Panc1 (cell line): ENCODE data around the gene C17orf75. TPM values are rescaled to one million over a fixed set of nuclear protein-coding genes. Genes with fewer than 3 reads are reported as not detected.

Experiments used
- ATAC-seq: fragments of 200-7000 bp; cut with Tn5 transposase; 2 replicates; pipeline ENCODE4 v1.9.1; 2020; ENCODE audit warnings: mild to moderate bottlenecking, moderate library complexity
- BruUV-seq: library from RNA; stranded (reverse); fragments of 400-500 nt; replicated peaks from 2 replicates; lab custom pipeline; 2021; lab: Mats Ljungman, UMichigan
- CTCF ChIA-PET: fragments of 300-600 bp; sonication (Branson Sonifier 250); formaldehyde crosslinking; loops from one replicate; lab custom pipeline; 2022; ENCODE audit warnings: antibody characterized with exemption; lab: Charles Lee
- POLR2A ChIA-PET: fragments of 300-600 bp; sonication (Branson Sonifier 250); formaldehyde crosslinking; loops from one replicate; lab custom pipeline; 2022; ENCODE audit warnings: antibody characterized with exemption; lab: Charles Lee
- DNase-seq: peaks from one replicate; pipeline ENCODE4 v3.0.0-alpha.2; 2010; ENCODE audit warnings: low read depth, low spot score
- H3K27ac ChIP-seq: 2 replicates; pipeline ENCODE4 v1.5.1; 2011; ENCODE audit warnings: mild to moderate bottlenecking, low read length, inconsistent platforms
- H3K27me3 ChIP-seq: fragments of 200-500 bp; sonication (Bioruptor generic); 2 replicates; pipeline ENCODE4 v1.6.0; 2014; ENCODE audit warnings: low read length, inconsistent platforms; ENCODE audit not compliant: control insufficient read depth, insufficient read depth
- H3K36me3 ChIP-seq: fragments of 200-500 bp; sonication (Bioruptor generic); 2 replicates; pipeline ENCODE4 v1.5.1; 2014; ENCODE audit warnings: inconsistent platforms, mild to moderate bottlenecking, low read length, moderate library complexity; ENCODE audit not compliant: control insufficient read depth, insufficient read depth
- H3K4me1 ChIP-seq: 2 replicates; pipeline ENCODE4 v1.5.1; 2011; ENCODE audit warnings: inconsistent platforms, mild to moderate bottlenecking, low read length, moderate library complexity; ENCODE audit not compliant: control insufficient read depth, insufficient read depth
- H3K4me3 ChIP-seq, 2 experiments: 2 replicates each; pipeline ENCODE4 v1.5.1; 2011 to 2012; ENCODE audit warnings: low read depth in 2 of 2, low read length in 2 of 2, mild to moderate bottlenecking in 2 of 2, inconsistent platforms in 1 of 2, moderate library complexity in 1 of 2
- H3K9me3 ChIP-seq: fragments of 200-500 bp; sonication (Bioruptor generic); 2 replicates; pipeline ENCODE4 v1.5.1; 2014; ENCODE audit warnings: low read depth, mild to moderate bottlenecking, inconsistent platforms, low read length, moderate library complexity; ENCODE audit not compliant: control insufficient read depth, insufficient read depth
- POLR2AphosphoS5 ChIP-seq: IDR thresholded peaks from 2 replicates; pipeline ENCODE4 v1.6.1; 2012; ENCODE audit warnings: mild to moderate bottlenecking, low read depth, low read length, moderate library complexity
- SIN3A ChIP-seq: IDR thresholded peaks from 2 replicates; pipeline ENCODE4 v1.6.1; 2012; ENCODE audit warnings: low read depth, mild to moderate bottlenecking, low read length, moderate library complexity, borderline replicate concordance; ENCODE audit not compliant: insufficient read depth
- TCF7L2 ChIP-seq: IDR thresholded peaks from 2 replicates; pipeline ENCODE4 v1.6.1; 2011; ENCODE audit warnings: mild to moderate bottlenecking, low read depth, low read length, inconsistent platforms
- in situ Hi-C: cut with HindIII; loops from 2 replicates; pipeline ENCODE4 v1.10.0; 2016; ENCODE audit warnings: low sequenced_read_pairs, low pct_unique_long_range_greater_than_20kb
- intact Hi-C: fragments of 100-400 bp; cut with micrococcal nuclease; formaldehyde crosslinking; loops from one replicate; pipeline ENCODE4 v1.10.0; 2022; ENCODE audit not compliant: unreplicated experiment
- total RNA-seq: library from RNA; stranded (reverse); gene quantifications from one replicate; pipeline ENCODE4 v1.2.1, GENCODE V29; 2021; ENCODE audit not compliant: unreplicated experiment
- TF ChIP-seq, protein P1 (sequence below): fragments of 450-650 bp; IDR thresholded peaks from 2 replicates; pipeline ENCODE4 v1.5.1; 2017; ENCODE audit warnings: mild to moderate bottlenecking
- TF ChIP-seq, protein P2 (sequence below), 2 experiments: IDR thresholded peaks; 2 replicates each; pipeline ENCODE4 v1.6.1; 2011 to 2012; ENCODE audit warnings: low read depth in 2 of 2, control low read depth in 1 of 2, low read length in 1 of 2, mild to moderate bottlenecking in 1 of 2, moderate library complexity in 1 of 2; ENCODE audit not compliant: insufficient read depth in 1 of 2

The C17orf75 gene
- total RNA-seq, 1 experiment from 2014 or later: 31.6 TPM

DNA sequence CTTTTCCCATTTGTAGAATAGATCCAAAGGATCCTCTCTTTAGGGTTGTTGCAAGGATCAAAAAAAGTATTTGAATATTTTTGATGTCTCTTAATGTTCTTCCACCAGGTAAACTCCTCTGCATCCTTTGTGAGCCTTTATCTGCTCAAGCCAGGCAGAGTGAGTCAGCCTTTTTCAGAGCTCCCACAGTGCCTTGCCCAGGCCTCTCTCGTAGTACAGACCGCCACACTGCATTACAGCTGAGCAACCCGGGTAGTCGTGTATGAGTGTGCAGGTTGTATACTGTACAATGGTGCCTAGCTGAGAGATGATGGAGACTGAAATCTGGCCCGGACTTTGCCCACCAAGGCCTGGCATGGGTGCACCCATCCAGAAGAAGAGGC, 55.5 kb downstream of the C17orf75 start:
- Histone ChIP-seq H3K27me3 (no peaks in the 10 kb centered on the region), H3K4me1 (no peaks in the 10 kb centered on the region), H3K27ac (no peak overlapping the region), H3K9me3 (no peaks in the 10 kb centered on the region), H3K4me3 (no peak overlapping the region), H3K36me3 (no peaks in the 10 kb centered on the region)
- intact Hi-C loops (no loop called here), in situ Hi-C loops (no loop called here)
- ChIA-PET CTCF (no interaction called here), POLR2A (no interaction called here)
- TF ChIP-seq POLR2AphosphoS5 (no peak), SIN3A (no peak), TCF7L2 (no peak)
- TF ChIP-seq, protein P1, sequence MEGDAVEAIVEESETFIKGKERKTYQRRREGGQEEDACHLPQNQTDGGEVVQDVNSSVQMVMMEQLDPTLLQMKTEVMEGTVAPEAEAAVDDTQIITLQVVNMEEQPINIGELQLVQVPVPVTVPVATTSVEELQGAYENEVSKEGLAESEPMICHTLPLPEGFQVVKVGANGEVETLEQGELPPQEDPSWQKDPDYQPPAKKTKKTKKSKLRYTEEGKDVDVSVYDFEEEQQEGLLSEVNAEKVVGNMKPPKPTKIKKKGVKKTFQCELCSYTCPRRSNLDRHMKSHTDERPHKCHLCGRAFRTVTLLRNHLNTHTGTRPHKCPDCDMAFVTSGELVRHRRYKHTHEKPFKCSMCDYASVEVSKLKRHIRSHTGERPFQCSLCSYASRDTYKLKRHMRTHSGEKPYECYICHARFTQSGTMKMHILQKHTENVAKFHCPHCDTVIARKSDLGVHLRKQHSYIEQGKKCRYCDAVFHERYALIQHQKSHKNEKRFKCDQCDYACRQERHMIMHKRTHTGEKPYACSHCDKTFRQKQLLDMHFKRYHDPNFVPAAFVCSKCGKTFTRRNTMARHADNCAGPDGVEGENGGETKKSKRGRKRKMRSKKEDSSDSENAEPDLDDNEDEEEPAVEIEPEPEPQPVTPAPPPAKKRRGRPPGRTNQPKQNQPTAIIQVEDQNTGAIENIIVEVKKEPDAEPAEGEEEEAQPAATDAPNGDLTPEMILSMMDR: no peak
- TF ChIP-seq, protein P2, sequence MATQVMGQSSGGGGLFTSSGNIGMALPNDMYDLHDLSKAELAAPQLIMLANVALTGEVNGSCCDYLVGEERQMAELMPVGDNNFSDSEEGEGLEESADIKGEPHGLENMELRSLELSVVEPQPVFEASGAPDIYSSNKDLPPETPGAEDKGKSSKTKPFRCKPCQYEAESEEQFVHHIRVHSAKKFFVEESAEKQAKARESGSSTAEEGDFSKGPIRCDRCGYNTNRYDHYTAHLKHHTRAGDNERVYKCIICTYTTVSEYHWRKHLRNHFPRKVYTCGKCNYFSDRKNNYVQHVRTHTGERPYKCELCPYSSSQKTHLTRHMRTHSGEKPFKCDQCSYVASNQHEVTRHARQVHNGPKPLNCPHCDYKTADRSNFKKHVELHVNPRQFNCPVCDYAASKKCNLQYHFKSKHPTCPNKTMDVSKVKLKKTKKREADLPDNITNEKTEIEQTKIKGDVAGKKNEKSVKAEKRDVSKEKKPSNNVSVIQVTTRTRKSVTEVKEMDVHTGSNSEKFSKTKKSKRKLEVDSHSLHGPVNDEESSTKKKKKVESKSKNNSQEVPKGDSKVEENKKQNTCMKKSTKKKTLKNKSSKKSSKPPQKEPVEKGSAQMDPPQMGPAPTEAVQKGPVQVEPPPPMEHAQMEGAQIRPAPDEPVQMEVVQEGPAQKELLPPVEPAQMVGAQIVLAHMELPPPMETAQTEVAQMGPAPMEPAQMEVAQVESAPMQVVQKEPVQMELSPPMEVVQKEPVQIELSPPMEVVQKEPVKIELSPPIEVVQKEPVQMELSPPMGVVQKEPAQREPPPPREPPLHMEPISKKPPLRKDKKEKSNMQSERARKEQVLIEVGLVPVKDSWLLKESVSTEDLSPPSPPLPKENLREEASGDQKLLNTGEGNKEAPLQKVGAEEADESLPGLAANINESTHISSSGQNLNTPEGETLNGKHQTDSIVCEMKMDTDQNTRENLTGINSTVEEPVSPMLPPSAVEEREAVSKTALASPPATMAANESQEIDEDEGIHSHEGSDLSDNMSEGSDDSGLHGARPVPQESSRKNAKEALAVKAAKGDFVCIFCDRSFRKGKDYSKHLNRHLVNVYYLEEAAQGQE (IDR thresholded peaks at IDR 0.05; ENCODE audit: insufficient read depth in 1 of 2, low read depth in 2 of 2, low read length in 1 of 2): no peak
- ATAC-seq: no peak
- no peak for DNase-seq
- BruUV-seq: no TSS peak

DNA sequence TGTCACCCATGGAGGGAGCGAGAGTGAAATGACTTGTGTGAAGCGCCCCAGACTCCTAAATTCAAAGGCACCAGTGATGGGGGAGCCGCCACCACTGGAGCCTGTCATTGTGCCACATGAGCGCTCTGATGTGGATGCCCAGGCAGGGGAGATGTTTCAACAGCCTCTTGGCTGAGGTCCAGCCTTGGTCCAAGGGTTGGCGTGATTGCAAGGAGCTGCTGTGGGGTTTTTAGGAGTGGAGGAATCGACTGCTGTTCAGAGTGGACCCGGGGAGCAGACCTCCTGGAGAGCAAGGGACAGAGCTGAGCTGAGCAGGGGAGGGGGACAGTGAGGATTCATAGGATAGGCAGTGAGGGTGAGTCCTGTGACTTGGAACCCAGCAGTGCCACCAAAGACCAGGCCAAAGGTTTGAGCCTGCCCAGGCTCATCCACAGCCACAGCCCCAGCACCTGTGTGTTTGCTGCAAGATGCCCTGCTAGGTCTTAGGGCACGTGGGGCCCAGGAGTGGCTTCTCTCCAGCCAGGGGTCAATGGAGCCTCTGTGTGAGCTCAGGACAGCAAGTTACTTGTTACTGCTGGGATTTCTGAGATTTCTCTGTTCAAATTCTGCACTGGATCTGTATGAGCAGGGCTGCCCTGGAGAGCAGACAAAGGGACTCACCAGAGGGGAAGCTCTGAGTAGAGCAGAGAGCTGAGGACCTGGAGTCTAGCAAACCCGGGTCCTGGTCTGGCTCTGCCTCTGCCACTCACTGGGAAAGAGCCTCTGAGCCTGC, 56.0 kb downstream of the C17orf75 start:
- Histone ChIP-seq H3K36me3 (no peaks in the 10 kb centered on the region), H3K9me3 (no peaks in the 10 kb centered on the region), H3K27ac (no peak overlapping the region), H3K4me1 (0 out of 2 replicates have a peak, but pooled peaks cover under 1% of the 10 kb centered on the region), H3K27me3 (no peaks in the 10 kb centered on the region), H3K4me3 (no peak overlapping the region)
- DNase-seq (no peak), ATAC-seq (no peak)
- ChIA-PET POLR2A (no interaction called here), CTCF (no interaction called here)
- no peak for TF ChIP-seq SIN3A
- TF ChIP-seq POLR2AphosphoS5: no peak
- TF ChIP-seq, protein P2 (IDR thresholded peaks at IDR 0.05; ENCODE audit: insufficient read depth in 1 of 2, low read depth in 2 of 2, low read length in 1 of 2): no peak
- TF ChIP-seq, protein P1: no peak
- no peak for TF ChIP-seq TCF7L2
- no TSS peak for BruUV-seq
- in situ Hi-C loops: no loop called here
- intact Hi-C loops: no loop called here
